ENCODE results near the gene RALB.

The RALB gene

GRCh38 chr2:120251078-120251477 lies 1.6 kb upstream of the RALB start:
- H3K4me3 ChIP-seq (ENCODE audit: low read length), result no peak overlapping the region
- no peak for DNase-seq (ENCODE audit: low read depth)
- no peak for TF ChIP-seq CTCF (IDR thresholded peaks at IDR 0.05; ENCODE audit: insufficient read depth, low read depth, low read length, missing control alignments)

DNA sequence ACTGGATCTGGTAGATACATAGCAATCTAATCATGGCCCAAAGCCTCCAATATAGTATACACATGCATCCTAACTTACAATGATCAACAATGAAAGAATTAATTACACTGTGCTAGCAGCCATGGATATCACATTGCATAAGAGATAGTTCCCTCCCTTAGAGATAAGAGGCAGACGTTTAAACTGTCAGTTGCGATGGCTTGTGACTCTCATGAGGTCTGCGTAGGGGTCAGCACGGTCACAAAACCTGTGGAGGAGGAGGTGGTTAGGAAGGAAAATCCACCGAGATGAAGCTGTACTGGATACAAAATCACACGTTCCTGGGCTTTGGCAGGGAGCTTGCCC lies 800 bp upstream of the RALB start:
- peak overlapping the region; percentile 93 for H3K4me3 ChIP-seq (ENCODE audit: low read length)
- DNase-seq (ENCODE audit: low read depth), result no peak
- TF ChIP-seq CTCF (IDR thresholded peaks at IDR 0.05; ENCODE audit: insufficient read depth, low read depth, low read length, missing control alignments), result no peak

- peak overlapping the region; percentile 93 for H3K4me3 ChIP-seq (ENCODE audit: low read length)
- peak; percentile 45 for TF ChIP-seq CTCF (IDR thresholded peaks at IDR 0.05; ENCODE audit: insufficient read depth, low read depth, low read length, missing control alignments)
- peak; percentile 91 for DNase-seq (ENCODE audit: low read depth)
Measured at GRCh38 chr2:120253021-120253882, 600 bp downstream of the RALB start.

DNA sequence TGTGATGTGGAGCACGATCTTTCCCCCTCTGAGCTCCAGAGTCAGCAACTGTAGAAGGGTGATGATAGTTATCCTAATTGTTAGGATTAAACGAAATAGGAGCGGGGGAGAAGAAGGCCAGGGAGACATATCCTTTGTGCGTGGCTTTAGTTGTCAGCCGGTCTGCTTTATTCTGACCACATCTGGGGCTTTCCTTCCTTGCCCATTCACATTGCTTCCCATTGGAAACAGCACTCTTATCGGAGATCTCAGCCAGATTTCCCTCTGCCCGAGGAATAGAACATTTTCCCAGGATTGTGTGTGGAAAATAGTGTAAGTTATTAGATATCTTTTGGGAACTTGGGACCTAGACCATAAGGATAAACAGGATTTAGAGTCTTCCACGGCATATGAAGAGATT lies 1.5 kb downstream of the RALB start:
- no peak for TF ChIP-seq CTCF (IDR thresholded peaks at IDR 0.05; ENCODE audit: insufficient read depth, low read depth, low read length, missing control alignments)
- no peak for DNase-seq (ENCODE audit: low read depth)
- peak overlapping the region; percentile 93 for H3K4me3 ChIP-seq (ENCODE audit: low read length)

- H3K4me3 ChIP-seq (ENCODE audit: low read length), result no peak overlapping the region
- DNase-seq (ENCODE audit: low read depth), result no peak
- no peak for TF ChIP-seq CTCF (IDR thresholded peaks at IDR 0.05; ENCODE audit: insufficient read depth, low read depth, low read length, missing control alignments)
Measured at GRCh38 chr2:120255071-120255470, 2.4 kb downstream of the RALB start.

- no peak for TF ChIP-seq CTCF (IDR thresholded peaks at IDR 0.05; ENCODE audit: insufficient read depth, low read depth, low read length, missing control alignments)
- DNase-seq (ENCODE audit: low read depth), result no peak
- H3K4me3 ChIP-seq (ENCODE audit: low read length), result no peak overlapping the region
Measured at GRCh38 chr2:120255986-120256650, 3.5 kb downstream of the RALB start.

All from epithelial cell of esophagus (primary cell).